Erythroblast (primary cell): ENCODE data around the gene MRPL1.

ENCODE experiments used
- GATA1 ChIP-seq: IDR thresholded peaks from 2 replicates; pipeline ENCODE4 v1.6.1; 2011; ENCODE audit warnings: low read depth, mild to moderate bottlenecking, control low read depth, low read length, moderate library complexity
- POLR2A ChIP-seq: IDR thresholded peaks from 2 replicates; pipeline ENCODE4 v1.6.1; 2011; ENCODE audit warnings: mild to moderate bottlenecking, low read length

GRCh38 chr4:77877167-77877566, 14.5 kb downstream of the MRPL1 start:
- TF ChIP-seq POLR2A (no peak), GATA1 (no peak)
